ENCODE results near the gene NUDT5.

GRCh38 chr10:12213621-12214020 is 17.9 kb upstream of the NUDT5 start:
- no peak for TF ChIP-seq CTCF (optimal IDR thresholded peaks at IDR 0.05 in 1 of 3, IDR thresholded peaks at IDR 0.05 in 1 of 3, conservative IDR thresholded peaks at IDR 0.05 in 1 of 3; ENCODE audit: extremely low read depth in 1 of 3, insufficient read depth in 2 of 3, low read length in 3 of 3)
- no peak for TF ChIP-seq EZH2 (IDR thresholded peaks at IDR 0.05; ENCODE audit: low read length)
